ENCODE results near the gene PGF.

PGF gene

DNA sequence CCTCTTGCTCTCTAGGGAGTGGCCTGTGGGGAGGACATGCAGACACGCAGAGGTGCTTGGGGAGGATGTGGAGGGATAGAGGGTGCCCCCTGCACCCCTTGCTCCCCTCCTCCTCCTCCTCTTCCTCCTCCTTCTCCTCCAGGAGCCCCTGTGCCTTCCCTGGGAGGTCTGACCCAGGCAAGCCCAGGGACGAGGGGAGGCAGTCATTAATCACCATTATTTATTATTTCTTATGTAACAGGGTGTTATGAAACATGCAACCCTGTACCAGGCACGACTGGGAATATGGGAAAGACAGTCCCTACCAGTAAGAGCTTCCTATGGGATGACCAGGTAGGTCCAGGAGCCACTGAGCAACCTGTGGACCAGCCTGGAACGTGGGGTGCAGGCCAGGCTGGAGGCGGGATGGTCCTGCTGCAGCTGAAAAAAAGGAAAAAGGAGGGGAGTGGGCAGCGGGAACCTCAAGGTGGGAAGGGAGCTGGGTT is 22.5 kb upstream of the PGF start:
- no peak for DNase-seq

DNA sequence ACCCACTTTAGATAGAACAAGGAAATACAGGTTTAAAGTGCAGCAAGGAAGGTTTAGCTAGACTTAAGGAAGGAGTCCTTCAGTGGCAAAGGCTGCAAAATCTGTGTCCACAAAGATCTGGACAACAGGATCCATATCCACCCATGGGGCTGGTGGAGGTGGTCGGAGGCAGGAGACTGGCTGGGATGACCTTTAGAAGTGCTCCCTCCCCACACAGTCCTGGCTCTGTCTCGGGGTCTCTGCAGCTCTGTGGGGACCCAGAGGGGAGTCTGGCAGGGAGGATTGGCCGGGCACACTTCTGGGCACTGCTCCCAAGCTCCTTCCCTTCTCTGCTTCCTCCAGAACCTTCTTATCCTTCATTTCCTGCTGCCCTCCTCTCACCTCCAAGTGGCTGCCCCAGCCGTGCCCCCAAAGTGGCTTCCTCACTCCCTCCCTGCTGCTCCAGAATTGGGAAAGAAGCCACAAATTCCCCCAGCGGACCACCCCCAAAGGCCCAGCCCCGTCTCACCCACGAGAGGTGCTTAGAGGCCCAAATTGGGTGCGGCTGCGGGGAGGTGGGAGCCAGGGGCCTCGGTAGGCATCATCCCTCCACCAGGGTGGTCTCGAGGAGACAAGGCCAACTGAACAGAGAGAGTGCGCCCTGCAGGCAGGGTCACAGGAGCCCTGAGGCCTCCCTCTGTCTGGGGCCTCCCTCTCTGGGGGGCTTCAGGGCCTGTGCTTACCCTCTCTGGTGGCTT is 21.9 kb upstream of the PGF start:
- DNase-seq = no peak

- no peak for DNase-seq
These were observed 21.1 kb upstream of the PGF start for GRCh38 chr14:74976264-74977113.

GRCh38 chr14:74975059-74975810 is 19.8 kb upstream of the PGF start:
- DNase-seq = no peak

- DNase-seq = no peak
These were observed 19.1 kb upstream of the PGF start for GRCh38 chr14:74974364-74975058.

GRCh38 chr14:74973905-74974363 is 18.5 kb upstream of the PGF start:
- no peak for DNase-seq

DNA sequence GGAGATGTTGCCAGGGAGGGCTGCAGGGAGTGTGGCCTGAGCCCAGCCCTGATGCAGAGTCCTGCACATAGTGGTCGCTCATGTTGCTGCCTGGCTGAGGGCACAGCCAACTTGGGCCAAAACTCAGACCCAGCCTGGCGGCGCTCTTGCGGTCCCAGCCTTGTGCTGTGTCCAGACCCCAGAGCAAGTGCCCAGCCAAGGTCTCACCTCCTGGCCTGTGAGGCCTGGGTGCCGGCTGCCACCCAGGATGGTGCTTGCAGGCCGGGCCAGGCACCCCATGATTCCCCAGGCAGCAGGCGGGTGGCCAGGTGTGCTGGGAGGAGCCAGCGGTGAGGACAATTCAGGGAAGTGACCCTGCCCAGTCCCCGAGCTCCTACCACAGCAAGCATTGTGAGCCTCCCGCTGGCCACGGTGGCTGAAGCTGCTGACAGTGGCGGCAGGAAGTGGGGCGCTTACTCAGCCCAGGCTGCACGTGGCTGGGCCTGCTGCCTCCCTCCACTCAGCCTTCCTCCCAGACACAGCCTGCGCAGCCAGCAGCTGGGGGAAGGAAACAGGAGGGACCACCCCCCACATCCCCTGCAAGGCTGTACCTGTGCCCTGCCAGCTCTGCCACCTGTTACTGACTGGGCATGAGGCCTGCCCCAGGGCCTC is 17.7 kb upstream of the PGF start:
- DNase-seq = peak; percentile 21

DNA sequence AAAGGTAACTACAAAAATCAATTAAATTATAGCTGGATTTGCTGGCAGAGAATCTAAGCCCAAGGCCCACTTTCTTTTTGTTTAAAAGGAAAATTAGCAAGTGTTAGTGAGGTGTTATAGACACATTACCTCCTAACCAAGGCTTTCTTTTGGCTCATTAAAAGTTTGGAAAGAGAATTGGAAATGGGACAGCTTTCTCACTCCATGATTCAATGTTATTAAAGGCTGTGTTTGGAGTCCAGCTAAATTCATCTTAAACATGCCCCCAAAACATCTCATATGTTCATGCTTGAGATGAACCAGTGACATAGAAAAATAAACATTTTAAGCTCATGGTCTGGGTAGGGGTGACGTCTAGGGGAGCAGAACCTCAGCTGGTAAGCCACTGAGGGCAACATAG is 13.4 kb upstream of the PGF start:
- no peak for DNase-seq

DNA sequence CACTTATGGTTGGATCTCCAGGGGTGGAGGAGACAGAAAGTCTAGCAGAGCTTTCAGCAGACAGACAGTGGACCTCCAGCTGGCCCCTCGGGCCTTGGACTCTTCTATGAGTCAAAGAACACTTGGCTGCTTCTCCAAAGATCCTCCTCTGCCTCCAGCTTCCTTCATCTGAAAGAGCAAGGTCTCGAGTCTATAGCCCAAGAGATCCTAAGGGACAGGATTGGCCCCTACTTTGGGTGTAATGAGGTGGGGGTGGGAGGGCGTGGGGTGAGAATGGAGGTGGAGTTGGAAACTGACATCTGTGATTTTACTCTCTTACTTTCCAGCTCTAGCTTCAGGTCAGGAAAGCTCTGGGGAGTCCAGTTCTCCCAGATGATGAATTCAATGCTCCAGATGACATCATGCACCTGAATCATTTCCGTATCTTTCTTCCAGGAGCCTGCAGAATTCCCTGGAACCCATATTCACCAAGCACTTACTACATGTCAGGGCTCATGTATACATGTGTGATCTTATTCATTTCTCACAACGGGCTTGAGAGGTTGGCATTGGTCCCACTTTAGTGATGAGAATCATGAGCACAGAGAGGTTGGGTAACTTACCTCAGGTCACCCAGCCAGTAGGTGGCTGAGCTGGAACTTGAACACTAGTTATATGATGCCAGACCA is 10.2 kb upstream of the PGF start:
- no peak for DNase-seq

GRCh38 chr14:74964787-74965485 is 9.5 kb upstream of the PGF start:
- DNase-seq = no peak

DNA sequence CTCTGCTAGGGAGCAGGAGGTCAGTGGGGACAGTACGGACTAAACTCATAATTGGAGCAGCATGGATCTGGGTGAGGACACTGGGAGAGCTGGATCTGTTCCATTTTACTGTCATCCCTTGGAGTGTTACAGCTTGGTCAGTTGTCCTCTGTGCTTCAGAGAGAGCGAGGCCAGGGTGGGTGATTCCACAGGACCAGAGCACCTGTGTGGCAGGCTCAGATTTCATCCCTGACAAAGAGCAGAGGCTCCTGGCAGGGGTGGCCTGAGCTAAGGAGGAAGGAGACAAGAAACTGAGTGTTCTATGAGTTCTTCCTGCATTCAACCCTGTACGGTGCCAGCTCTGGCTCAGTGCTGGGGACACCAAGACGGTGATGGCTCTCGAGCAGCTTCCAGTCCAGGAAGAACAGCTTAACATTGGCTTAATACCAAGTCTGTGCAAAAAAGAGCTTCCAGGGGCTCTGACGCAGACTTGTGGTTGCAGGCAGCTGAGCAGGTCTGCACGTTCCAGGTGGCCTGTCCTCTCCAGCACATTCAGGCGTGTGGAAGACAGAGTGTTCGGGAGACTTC is 8.4 kb upstream of the PGF start:
- no peak for DNase-seq

- DNase-seq = no peak
These were observed 7.8 kb upstream of the PGF start for GRCh38 chr14:74963178-74963704.

DNA sequence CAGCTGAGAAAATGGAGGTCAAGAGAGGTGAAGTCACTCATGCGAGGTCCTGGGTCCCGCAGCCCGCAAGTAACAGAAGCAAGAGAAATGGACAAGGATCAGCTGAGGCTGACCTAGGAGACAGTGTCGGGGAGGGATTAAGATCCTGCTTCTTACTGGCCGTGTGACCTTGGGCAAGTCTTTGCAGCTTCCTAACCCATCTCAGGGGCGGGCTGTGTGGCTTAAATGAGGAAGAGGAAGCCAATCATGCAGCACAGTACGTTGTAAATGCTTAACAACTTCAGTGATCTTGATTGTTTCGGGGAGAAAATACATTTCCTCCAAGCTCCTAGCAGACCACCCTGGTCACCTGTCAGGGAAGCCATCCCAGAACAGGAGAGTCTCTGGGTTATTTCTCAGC is 7.1 kb upstream of the PGF start:
- no peak for DNase-seq

DNA sequence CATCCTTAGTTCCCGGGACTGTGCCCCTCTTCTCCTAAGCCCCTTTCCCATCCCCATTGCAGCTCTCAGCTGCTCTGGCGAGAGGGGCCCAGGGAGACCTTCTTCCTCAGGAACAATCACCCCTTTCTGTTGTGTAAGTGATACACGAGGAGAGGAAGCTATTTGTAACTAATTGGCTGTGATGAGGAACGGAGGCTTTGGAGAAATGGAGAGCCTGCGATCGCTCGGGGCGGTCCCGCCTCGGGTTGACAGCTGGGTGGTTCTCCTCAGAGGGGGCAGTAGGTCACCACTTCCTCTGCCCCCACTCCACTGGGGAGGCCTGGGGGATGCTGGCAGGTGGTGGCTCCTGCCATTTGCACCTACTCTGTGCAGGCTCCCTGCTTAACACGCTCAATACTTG is 6.6 kb upstream of the PGF start:
- no peak for DNase-seq

- no peak for DNase-seq
These were observed 6.0 kb upstream of the PGF start for GRCh38 chr14:74961238-74961911.

- no peak for DNase-seq
These were observed 5.3 kb upstream of the PGF start for GRCh38 chr14:74960736-74961135.

DNA sequence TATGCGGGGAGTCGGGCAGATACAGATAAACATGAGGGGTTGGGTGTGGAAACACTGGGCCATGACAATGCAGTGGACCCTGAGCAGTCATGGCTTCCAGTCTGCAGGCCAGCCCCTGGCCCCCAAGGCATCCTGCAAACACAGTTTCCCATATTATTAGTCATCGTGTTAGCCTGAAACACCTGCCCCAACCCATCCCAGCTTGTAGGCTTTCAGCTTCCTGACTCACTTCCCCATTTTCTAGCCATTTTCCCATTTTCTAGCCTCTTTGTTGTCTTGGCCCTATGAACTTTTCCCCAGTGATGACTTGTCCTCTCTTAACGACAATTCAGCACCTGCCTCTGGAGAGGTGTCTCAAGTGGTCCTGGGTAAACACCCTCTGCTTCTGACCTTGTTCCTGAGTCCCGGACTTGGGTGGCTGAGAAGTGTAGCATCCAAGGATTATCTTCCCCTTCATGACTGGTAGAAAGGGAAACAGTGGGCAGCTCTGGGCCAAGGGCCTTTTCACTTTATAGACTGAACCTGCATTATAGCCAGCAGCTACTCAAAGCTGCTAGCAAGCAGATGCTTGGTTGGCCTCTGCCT is 4.3 kb upstream of the PGF start:
- no peak for DNase-seq

DNA sequence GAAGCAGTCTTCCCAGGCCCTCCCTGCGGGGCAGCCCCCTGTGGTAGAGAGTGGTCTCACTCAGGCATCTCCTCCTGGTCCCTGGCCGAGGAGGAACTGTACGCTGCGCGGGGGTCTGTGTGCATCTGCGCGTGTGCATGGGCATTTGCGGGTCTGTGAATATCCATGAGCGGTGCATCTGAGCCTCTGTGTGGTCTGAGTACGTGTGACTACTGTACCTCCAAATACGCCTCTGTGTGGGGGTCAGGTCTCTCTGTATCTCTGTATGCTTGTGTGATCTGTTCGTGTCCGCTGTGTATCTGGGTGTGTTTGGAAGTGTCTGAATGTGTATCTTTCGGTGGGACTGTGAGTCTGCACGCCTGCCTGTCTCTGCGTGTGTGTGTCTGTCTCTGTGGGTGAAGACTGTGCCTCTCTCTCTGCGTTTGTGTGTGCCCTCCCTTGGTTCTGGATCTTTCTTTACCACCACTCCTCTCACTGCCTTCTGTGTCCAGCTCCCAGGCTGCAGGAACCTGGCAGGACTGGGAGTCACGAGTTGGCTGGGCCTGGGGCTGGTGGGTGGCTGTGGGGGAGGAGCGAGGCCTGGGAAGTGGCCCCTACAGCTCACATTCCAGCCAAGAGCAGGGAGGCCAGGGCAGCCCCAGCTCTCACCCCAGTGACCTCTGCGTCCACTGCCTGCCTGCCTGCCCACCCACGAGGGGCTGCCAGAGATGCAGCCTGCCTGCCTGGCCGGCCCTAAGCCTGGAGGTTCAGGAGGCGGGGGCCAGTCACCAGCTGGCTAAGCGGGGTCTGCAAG is 1.1 kb upstream of the PGF start:
- no peak for DNase-seq

- no peak for DNase-seq
These were observed 556 bp upstream of the PGF start for GRCh38 chr14:74956027-74956279.

Data from activated gamma-delta T cell treated with Interleukin-2 at 50 U/mL for 16 hours (primary cell).